H1 (cell line): ENCODE measurements around the gene DNAJB6. TPM values are rescaled to one million over a fixed set of nuclear protein-coding genes. Genes with fewer than 3 reads are reported as not detected.

Source experiments
- BRCA1 ChIP-seq: IDR thresholded peaks from 2 replicates; pipeline ENCODE4 v1.6.1; 2012; ENCODE audit warnings: low read depth, low read length, improper control_type of control experiment
- CTBP2 ChIP-seq: IDR thresholded peaks from 2 replicates; pipeline ENCODE4 v1.7.0; 2011; ENCODE audit warnings: borderline replicate concordance, mild to moderate bottlenecking, moderate library complexity, mixed read lengths, low read length; ENCODE audit not compliant: insufficient read depth, insufficient read length
- GTF2F1 ChIP-seq: IDR thresholded peaks from 2 replicates; pipeline ENCODE4 v1.6.1; 2012; ENCODE audit warnings: low read depth, low read length, improper control_type of control experiment, borderline replicate concordance
- KDM1A ChIP-seq: fragments of 200-600, 300-600 bp; sonication (generic); IDR thresholded peaks from 2 replicates; pipeline ENCODE4 v1.7.1; 2016; ENCODE audit warnings: mild to moderate bottlenecking, low read length, borderline replicate concordance
- MAFK ChIP-seq: IDR thresholded peaks from 2 replicates; pipeline ENCODE4 v1.6.1; 2012; ENCODE audit warnings: low read depth, mild to moderate bottlenecking, improper control_type of control experiment, low read length
- NRF1 ChIP-seq: IDR thresholded peaks from 2 replicates; pipeline ENCODE4 v1.6.1; 2011; ENCODE audit warnings: mild to moderate bottlenecking, low read depth, low read length, improper control_type of control experiment
- POLR2A ChIP-seq, 2 experiments: IDR thresholded peaks; 1 replicate in 1 of 2; 2 replicates in 1 of 2; pipeline ENCODE4 v1.6.1; 2011; ENCODE audit warnings: low read depth in 2 of 2, low read length in 2 of 2, mild to moderate bottlenecking in 2 of 2; ENCODE audit errors: control extremely low read depth in 1 of 2
- POLR2AphosphoS5 ChIP-seq: IDR thresholded peaks from 2 replicates; pipeline ENCODE4 v1.6.1; 2011; ENCODE audit warnings: low read depth, low read length
- RNF2 ChIP-seq: fragments of 200-900, 300-1000 bp; sonication (generic); IDR thresholded peaks from 2 replicates; pipeline ENCODE4 v1.7.1; 2016; ENCODE audit warnings: borderline replicate concordance, low read depth, mild to moderate bottlenecking, antibody characterized with exemption, low read length; ENCODE audit not compliant: poor library complexity, severe bottlenecking; ENCODE audit errors: missing control alignments
- RXRA ChIP-seq: IDR thresholded peaks from 2 replicates; pipeline ENCODE4 v1.6.1; 2011; ENCODE audit warnings: low read depth, mild to moderate bottlenecking, low read length, moderate library complexity; ENCODE audit not compliant: insufficient read depth
- SRF ChIP-seq: IDR thresholded peaks from 2 replicates; pipeline ENCODE4 v1.6.1; 2011; ENCODE audit warnings: mild to moderate bottlenecking, low read depth, low read length, moderate library complexity
- polyA plus RNA-seq, 7 experiments: library from polyadenylated mRNA; depleted of rRNA in 3 of 7; stranded (reverse) in 5 of 7; unstranded in 2 of 7; fragments of >200 nt in 5 of 7; fragments of 200-250 nt in 2 of 7; gene quantifications; 1 replicate in 5 of 7; 2 replicates in 1 of 7; 4 replicates in 1 of 7; pipeline versions ENCODE4 v1.2.1 to v1.2.3, GENCODE V29; 2011 to 2013; ENCODE audit warnings: missing spikeins in 2 of 7, mixed read lengths in 2 of 7
- total RNA-seq: library from RNA; stranded (reverse); fragmentation: NEBNext Ultra II Directional; extraction: Animal tissue kit (Norgen Biotek cat#: 25700); gene quantifications from 2 replicates; pipeline ENCODE4 v1.2.1, GENCODE V29; 2021
- TF ChIP-seq, protein P1 (sequence below): fragments of 300-600 bp; sonication (generic); IDR thresholded peaks from 2 replicates; pipeline ENCODE4 v1.7.1; 2012; ENCODE audit warnings: low read length, moderate library complexity, mild to moderate bottlenecking, inconsistent platforms; ENCODE audit not compliant: insufficient replicate concordance

The DNAJB6 gene
- total and polyA plus RNA-seq, 2 of the 8 experiments (the other 6 are each of a cell fraction or from before 2014, with no cell fraction given), result 166 to 295 TPM

- TF ChIP-seq, protein P1, sequence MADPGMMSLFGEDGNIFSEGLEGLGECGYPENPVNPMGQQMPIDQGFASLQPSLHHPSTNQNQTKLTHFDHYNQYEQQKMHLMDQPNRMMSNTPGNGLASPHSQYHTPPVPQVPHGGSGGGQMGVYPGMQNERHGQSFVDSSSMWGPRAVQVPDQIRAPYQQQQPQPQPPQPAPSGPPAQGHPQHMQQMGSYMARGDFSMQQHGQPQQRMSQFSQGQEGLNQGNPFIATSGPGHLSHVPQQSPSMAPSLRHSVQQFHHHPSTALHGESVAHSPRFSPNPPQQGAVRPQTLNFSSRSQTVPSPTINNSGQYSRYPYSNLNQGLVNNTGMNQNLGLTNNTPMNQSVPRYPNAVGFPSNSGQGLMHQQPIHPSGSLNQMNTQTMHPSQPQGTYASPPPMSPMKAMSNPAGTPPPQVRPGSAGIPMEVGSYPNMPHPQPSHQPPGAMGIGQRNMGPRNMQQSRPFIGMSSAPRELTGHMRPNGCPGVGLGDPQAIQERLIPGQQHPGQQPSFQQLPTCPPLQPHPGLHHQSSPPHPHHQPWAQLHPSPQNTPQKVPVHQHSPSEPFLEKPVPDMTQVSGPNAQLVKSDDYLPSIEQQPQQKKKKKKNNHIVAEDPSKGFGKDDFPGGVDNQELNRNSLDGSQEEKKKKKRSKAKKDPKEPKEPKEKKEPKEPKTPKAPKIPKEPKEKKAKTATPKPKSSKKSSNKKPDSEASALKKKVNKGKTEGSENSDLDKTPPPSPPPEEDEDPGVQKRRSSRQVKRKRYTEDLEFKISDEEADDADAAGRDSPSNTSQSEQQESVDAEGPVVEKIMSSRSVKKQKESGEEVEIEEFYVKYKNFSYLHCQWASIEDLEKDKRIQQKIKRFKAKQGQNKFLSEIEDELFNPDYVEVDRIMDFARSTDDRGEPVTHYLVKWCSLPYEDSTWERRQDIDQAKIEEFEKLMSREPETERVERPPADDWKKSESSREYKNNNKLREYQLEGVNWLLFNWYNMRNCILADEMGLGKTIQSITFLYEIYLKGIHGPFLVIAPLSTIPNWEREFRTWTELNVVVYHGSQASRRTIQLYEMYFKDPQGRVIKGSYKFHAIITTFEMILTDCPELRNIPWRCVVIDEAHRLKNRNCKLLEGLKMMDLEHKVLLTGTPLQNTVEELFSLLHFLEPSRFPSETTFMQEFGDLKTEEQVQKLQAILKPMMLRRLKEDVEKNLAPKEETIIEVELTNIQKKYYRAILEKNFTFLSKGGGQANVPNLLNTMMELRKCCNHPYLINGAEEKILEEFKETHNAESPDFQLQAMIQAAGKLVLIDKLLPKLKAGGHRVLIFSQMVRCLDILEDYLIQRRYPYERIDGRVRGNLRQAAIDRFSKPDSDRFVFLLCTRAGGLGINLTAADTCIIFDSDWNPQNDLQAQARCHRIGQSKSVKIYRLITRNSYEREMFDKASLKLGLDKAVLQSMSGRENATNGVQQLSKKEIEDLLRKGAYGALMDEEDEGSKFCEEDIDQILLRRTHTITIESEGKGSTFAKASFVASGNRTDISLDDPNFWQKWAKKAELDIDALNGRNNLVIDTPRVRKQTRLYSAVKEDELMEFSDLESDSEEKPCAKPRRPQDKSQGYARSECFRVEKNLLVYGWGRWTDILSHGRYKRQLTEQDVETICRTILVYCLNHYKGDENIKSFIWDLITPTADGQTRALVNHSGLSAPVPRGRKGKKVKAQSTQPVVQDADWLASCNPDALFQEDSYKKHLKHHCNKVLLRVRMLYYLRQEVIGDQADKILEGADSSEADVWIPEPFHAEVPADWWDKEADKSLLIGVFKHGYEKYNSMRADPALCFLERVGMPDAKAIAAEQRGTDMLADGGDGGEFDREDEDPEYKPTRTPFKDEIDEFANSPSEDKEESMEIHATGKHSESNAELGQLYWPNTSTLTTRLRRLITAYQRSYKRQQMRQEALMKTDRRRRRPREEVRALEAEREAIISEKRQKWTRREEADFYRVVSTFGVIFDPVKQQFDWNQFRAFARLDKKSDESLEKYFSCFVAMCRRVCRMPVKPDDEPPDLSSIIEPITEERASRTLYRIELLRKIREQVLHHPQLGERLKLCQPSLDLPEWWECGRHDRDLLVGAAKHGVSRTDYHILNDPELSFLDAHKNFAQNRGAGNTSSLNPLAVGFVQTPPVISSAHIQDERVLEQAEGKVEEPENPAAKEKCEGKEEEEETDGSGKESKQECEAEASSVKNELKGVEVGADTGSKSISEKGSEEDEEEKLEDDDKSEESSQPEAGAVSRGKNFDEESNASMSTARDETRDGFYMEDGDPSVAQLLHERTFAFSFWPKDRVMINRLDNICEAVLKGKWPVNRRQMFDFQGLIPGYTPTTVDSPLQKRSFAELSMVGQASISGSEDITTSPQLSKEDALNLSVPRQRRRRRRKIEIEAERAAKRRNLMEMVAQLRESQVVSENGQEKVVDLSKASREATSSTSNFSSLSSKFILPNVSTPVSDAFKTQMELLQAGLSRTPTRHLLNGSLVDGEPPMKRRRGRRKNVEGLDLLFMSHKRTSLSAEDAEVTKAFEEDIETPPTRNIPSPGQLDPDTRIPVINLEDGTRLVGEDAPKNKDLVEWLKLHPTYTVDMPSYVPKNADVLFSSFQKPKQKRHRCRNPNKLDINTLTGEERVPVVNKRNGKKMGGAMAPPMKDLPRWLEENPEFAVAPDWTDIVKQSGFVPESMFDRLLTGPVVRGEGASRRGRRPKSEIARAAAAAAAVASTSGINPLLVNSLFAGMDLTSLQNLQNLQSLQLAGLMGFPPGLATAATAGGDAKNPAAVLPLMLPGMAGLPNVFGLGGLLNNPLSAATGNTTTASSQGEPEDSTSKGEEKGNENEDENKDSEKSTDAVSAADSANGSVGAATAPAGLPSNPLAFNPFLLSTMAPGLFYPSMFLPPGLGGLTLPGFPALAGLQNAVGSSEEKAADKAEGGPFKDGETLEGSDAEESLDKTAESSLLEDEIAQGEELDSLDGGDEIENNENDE, result no peak
- TF ChIP-seq POLR2A (IDR thresholded peaks at IDR 0.05; ENCODE audit: control extremely low read depth in 1 of 2, low read depth in 2 of 2, low read length in 2 of 2) (no peak), SRF (no peak), GTF2F1 (no peak), NRF1 (no peak), BRCA1 (no peak), RNF2 (no peak), RXRA (no peak), CTBP2 (no peak), KDM1A (no peak), POLR2AphosphoS5 (no peak), MAFK (no peak)
These were observed 78.7 kb downstream of the DNAJB6 start (continued) for GRCh38 chr7:157415486-157415885.
